CD4-positive, alpha-beta T cell (primary cell): ENCODE data around the gene DUOXA1. TPM values are rescaled to one million over a fixed set of nuclear protein-coding genes. Genes with fewer than 3 reads are reported as not detected.
"Not testable (repeated sequence)": the region's sequence is repeated elsewhere in the genome, so short reads cannot be mapped to it uniquely, and the experiment has no call there.

ENCODE experiments used
- ATAC-seq: fragments of 200-7000 bp; cut with Tn5 transposase; one replicate; pipeline ENCODE4 v1.10.0; 2022; ENCODE audit warnings: mild to moderate bottlenecking; ENCODE audit not compliant: poor library complexity
- CTCF ChIA-PET: fragments of 350-600 bp; sonication (Branson Sonifier 250); formaldehyde crosslinking; loops from one replicate; lab custom pipeline; 2021; ENCODE audit warnings: antibody characterized with exemption, inconsistent platforms; lab: Charles Lee
- POLR2A ChIA-PET: fragments of 350-600 bp; sonication (Branson Sonifier 250); formaldehyde crosslinking; loops from one replicate; lab custom pipeline; 2021; ENCODE audit warnings: antibody characterized with exemption, inconsistent platforms; lab: Charles Lee
- DNase-seq, 14 experiments: peaks; one replicate each; pipeline ENCODE4 v3.0.0-alpha.2; 2013 to 2020; ENCODE audit warnings: mixed read lengths in 2 of 14
- H3K27ac ChIP-seq, 2 donors: one replicate each; pipeline versions ENCODE4 v1.5.1 to v1.7.0; 2013; ENCODE audit warnings: low read length in 2 of 2, low read depth in 1 of 2, mild to moderate bottlenecking in 1 of 2
- H3K27me3 ChIP-seq, 2 experiments: 1 replicate in 1 of 2; 2 replicates in 1 of 2; pipeline versions ENCODE4 v1.6.1 to v1.7.0; 2013; ENCODE audit warnings: low read length in 2 of 2, control low read depth in 1 of 2, mild to moderate bottlenecking in 1 of 2, moderate library complexity in 1 of 2; ENCODE audit not compliant: insufficient read depth in 2 of 2, control insufficient read depth in 1 of 2
- H3K36me3 ChIP-seq: one replicate; pipeline ENCODE4 v1.6.1; 2013; ENCODE audit warnings: low read length, control low read depth; ENCODE audit not compliant: insufficient read depth
- H3K4me1 ChIP-seq: one replicate; pipeline ENCODE4 v1.6.1; 2013; ENCODE audit warnings: low read length, control low read depth; ENCODE audit not compliant: insufficient read depth
- H3K4me3 ChIP-seq: one replicate; pipeline ENCODE4 v1.5.1; 2013; ENCODE audit warnings: mild to moderate bottlenecking, low read length, moderate library complexity
- H3K9me3 ChIP-seq, 2 experiments: 1 replicate in 1 of 2; 2 replicates in 1 of 2; pipeline versions ENCODE4 v1.6.1 to v1.7.0; 2013; ENCODE audit warnings: low read length in 2 of 2, mild to moderate bottlenecking in 2 of 2, control low read depth in 1 of 2, moderate library complexity in 1 of 2; ENCODE audit not compliant: control insufficient read depth in 1 of 2, insufficient read depth in 1 of 2
- H3K27ac Mint-ChIP-seq: one replicate; pipeline ENCODE4 v1.8.0; 2020; ENCODE audit warnings: mixed read lengths
- H3K27me3 Mint-ChIP-seq: one replicate; pipeline ENCODE4 v1.8.0; 2021; ENCODE audit warnings: mixed read lengths
- H3K36me3 Mint-ChIP-seq: one replicate; pipeline ENCODE4 v1.8.0; 2021; ENCODE audit warnings: low read depth, mixed read lengths
- H3K4me1 Mint-ChIP-seq: one replicate; pipeline ENCODE4 v1.8.0; 2021; ENCODE audit warnings: low read depth, mixed read lengths
- H3K4me3 Mint-ChIP-seq: one replicate; pipeline ENCODE4 v1.8.0; 2020; ENCODE audit warnings: mild to moderate bottlenecking, mixed read lengths
- H3K9me3 Mint-ChIP-seq: one replicate; pipeline ENCODE4 v1.8.0; 2020; ENCODE audit warnings: mixed read lengths
- intact Hi-C, 2 experiments: fragments of 100-400 bp; cut with DNase I in 1 of 2; cut with micrococcal nuclease in 1 of 2; formaldehyde crosslinking; loops; one replicate each; pipeline versions ENCODE4 v1.15.1 to v1.9.0; 2023 to 2025; cut with DNase I, micrococcal nuclease
- total RNA-seq, 174 experiments: library from RNA in 2 of 174; stranded (reverse) in 2 of 174; gene quantifications; one replicate each; pipeline ENCODE4 v1.2.3 and lab custom pipeline; 2021 to 2026
- TF ChIP-seq, protein P1 (sequence below): fragments of 200-600 bp; IDR thresholded peaks from one replicate; pipeline ENCODE4 v1.8.0; 2022; ENCODE audit warnings: antibody characterized with exemption, mild to moderate bottlenecking

The DUOXA1 gene
- total RNA-seq, 2 experiments from 2014 or later = 0.44 to 1.0 TPM

DNA sequence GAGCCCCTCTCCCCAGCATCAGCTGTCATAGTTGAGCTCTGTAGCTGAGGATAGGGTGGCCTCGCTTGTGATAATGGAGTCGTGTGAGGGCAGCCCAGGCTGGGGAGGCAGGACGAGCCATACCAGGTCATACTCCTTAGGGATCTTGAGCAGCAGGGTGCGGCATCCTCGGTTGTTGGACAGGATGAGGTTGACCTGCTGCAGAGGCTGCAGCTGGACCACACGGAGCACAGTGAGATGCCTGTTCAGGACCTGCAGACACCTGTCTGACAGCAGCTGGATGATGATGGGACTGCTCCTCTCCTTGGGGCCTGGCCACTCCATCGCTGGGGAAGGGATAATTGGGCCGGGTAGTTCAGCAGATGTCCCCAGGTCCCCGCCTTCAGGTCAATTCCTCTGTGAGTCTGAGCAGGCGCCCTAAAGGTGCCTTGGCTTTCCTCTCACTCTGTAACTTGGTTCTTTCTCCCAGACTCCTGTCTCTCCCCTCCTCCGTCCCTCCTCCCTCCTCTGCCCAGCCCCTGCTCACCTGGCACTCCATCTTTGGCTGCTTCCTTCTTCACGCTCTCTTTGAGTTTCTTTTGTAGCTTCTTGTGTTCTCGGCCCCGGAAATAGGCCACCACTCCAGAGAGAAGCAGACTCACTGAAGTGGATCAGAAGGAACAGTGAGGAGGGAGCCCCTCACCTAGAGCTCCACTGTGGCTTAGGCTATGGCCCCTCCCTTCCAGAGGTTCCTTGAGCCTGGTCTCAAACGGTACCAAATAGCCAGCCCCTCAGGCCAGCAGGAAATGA is 23.5 kb downstream of the DUOXA1 start:
- no peak overlapping the region for H3K4me3 Mint-ChIP-seq
- Histone ChIP-seq H3K27me3 (peaks cover 19 to 23% of the 10 kb centered on the region in 2 experiments), H3K27ac (no peak overlapping the region), H3K36me3 (no peaks in the 10 kb centered on the region), H3K4me1 (no peaks in the 10 kb centered on the region), H3K9me3 (peaks cover 0 to 6% of the 10 kb centered on the region in 2 experiments), H3K4me3 (no peak overlapping the region)
- DNase-seq (no peak), ATAC-seq (no peak)
- peaks cover 5% of the 10 kb centered on the region for H3K4me1 Mint-ChIP-seq
- TF ChIP-seq, protein P1, sequence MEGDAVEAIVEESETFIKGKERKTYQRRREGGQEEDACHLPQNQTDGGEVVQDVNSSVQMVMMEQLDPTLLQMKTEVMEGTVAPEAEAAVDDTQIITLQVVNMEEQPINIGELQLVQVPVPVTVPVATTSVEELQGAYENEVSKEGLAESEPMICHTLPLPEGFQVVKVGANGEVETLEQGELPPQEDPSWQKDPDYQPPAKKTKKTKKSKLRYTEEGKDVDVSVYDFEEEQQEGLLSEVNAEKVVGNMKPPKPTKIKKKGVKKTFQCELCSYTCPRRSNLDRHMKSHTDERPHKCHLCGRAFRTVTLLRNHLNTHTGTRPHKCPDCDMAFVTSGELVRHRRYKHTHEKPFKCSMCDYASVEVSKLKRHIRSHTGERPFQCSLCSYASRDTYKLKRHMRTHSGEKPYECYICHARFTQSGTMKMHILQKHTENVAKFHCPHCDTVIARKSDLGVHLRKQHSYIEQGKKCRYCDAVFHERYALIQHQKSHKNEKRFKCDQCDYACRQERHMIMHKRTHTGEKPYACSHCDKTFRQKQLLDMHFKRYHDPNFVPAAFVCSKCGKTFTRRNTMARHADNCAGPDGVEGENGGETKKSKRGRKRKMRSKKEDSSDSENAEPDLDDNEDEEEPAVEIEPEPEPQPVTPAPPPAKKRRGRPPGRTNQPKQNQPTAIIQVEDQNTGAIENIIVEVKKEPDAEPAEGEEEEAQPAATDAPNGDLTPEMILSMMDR = no peak
- POLR2A ChIA-PET = no interaction called here
- H3K9me3 Mint-ChIP-seq = no peaks in the 10 kb centered on the region
- H3K27me3 Mint-ChIP-seq = peaks cover 63% of the 10 kb centered on the region
- H3K27ac Mint-ChIP-seq = no peak overlapping the region
- CTCF ChIA-PET = interaction anchor here (1.2 kb wide), 1 partner anchor 12 kb away, joined by 3 read pairs; no protein-coding TSS in a partner anchor
- H3K36me3 Mint-ChIP-seq = no peaks in the 10 kb centered on the region
- intact Hi-C loops = no loop called here

DNA sequence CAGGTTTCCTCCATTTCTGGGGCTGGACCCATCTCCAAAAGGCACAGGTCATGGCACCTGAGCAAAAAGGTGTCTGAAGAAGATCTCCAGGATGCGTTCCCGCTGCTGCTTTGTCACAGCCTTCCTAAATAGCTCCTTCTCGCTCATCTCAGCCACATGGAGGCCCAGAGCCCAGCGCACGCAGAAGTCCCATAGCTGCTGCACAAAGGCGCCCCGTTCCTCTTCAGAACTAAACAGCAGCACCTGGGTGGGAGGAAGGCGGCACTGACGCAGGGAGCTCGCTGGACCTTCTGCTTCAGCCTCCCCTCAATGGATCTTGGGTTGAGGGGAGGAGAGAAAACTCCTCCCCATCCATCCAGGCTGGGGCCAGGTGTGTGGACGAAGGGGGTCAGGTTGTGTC is 24.1 kb downstream of the DUOXA1 start:
- TF ChIP-seq, protein P1 = no peak
- H3K4me3 Mint-ChIP-seq = no peak overlapping the region
- no peaks in the 10 kb centered on the region for H3K9me3 Mint-ChIP-seq
- peaks cover 65% of the 10 kb centered on the region for H3K27me3 Mint-ChIP-seq
- Histone ChIP-seq H3K36me3 (no peaks in the 10 kb centered on the region), H3K4me1 (no peaks in the 10 kb centered on the region), H3K4me3 (no peak overlapping the region), H3K9me3 (peaks cover 0 to 6% of the 10 kb centered on the region in 2 experiments), H3K27ac (no peak overlapping the region), H3K27me3 (peaks cover 19 to 23% of the 10 kb centered on the region in 2 experiments)
- POLR2A ChIA-PET = no interaction called here
- H3K36me3 Mint-ChIP-seq = no peaks in the 10 kb centered on the region
- H3K27ac Mint-ChIP-seq = no peak overlapping the region
- DNase-seq (no peak), ATAC-seq (no peak)
- intact Hi-C loops = no loop called here
- CTCF ChIA-PET = interaction anchor here (1.2 kb wide), 1 partner anchor 13 kb away, joined by 3 read pairs; no protein-coding TSS in a partner anchor
- H3K4me1 Mint-ChIP-seq = peaks cover 5% of the 10 kb centered on the region

DNA sequence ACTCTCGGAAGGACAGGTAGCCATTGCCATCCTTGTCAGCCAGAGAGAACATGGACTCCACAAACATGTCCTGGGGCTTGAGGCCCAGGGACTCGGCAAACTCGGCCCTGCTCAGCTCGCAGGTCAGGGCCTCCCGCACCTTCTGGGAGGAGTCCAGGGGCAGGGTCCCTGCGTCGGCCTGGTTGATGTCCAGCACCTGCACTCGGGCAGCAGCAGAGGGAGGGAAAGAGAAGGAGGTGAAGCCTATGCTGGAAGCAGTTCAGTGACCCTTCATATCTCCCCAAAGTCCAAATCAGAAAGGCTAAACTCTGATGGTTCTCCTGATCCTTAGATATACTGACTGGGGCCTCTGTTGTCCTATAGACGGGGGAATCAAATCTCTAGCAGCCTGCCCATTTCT is 25.5 kb downstream of the DUOXA1 start:
- H3K27ac Mint-ChIP-seq, H3K4me1 ChIP-seq, CTCF ChIA-PET, H3K9me3 Mint-ChIP-seq, H3K4me3 Mint-ChIP-seq, DNase-seq, intact Hi-C loops, ATAC-seq, H3K4me3 ChIP-seq, POLR2A ChIA-PET, H3K4me1 Mint-ChIP-seq, H3K36me3 ChIP-seq, H3K9me3 ChIP-seq, H3K36me3 Mint-ChIP-seq, H3K27me3 ChIP-seq, H3K27ac ChIP-seq: not testable (repeated sequence)
- peaks cover 55% of the 10 kb centered on the region for H3K27me3 Mint-ChIP-seq
